H1 (cell line): ENCODE data around the gene TTLL5. TPM values are rescaled to one million over a fixed set of nuclear protein-coding genes. Genes with fewer than 3 reads are reported as not detected.

Experiments used
- KDM1A ChIP-seq: fragments of 200-600, 300-600 bp; sonication (generic); IDR thresholded peaks from 2 replicates; pipeline ENCODE4 v1.7.1; 2016; ENCODE audit warnings: mild to moderate bottlenecking, low read length, borderline replicate concordance
- POLR2AphosphoS5 ChIP-seq: IDR thresholded peaks from 2 replicates; pipeline ENCODE4 v1.6.1; 2011; ENCODE audit warnings: low read depth, low read length
- SAP30 ChIP-seq: fragments of 300-600 bp; sonication (generic); IDR thresholded peaks from 2 replicates; pipeline ENCODE4 v1.7.1; 2012; ENCODE audit warnings: low read length, moderate library complexity, mild to moderate bottlenecking, inconsistent platforms; ENCODE audit not compliant: insufficient read depth, insufficient replicate concordance
- ZNF274 ChIP-seq: IDR thresholded peaks from 2 replicates; pipeline ENCODE4 v1.7.0; 2012; ENCODE audit warnings: low read length, borderline replicate concordance; ENCODE audit errors: extremely low read depth
- polyA plus RNA-seq, 7 experiments: library from polyadenylated mRNA; depleted of rRNA in 3 of 7; stranded (reverse) in 5 of 7; unstranded in 2 of 7; fragments of >200 nt in 5 of 7; fragments of 200-250 nt in 2 of 7; gene quantifications; 1 replicate in 5 of 7; 2 replicates in 1 of 7; 4 replicates in 1 of 7; pipeline versions ENCODE4 v1.2.1 to v1.2.3, GENCODE V29; 2011 to 2013; ENCODE audit warnings: missing spikeins in 2 of 7, mixed read lengths in 2 of 7
- total RNA-seq: library from RNA; stranded (reverse); fragmentation: NEBNext Ultra II Directional; extraction: Animal tissue kit (Norgen Biotek cat#: 25700); gene quantifications from 2 replicates; pipeline ENCODE4 v1.2.1, GENCODE V29; 2021

Gene TTLL5
- total and polyA plus RNA-seq, 2 of the 8 experiments (the other 6 are each of a cell fraction or from before 2014, with no cell fraction given): 16.1 to 45.9 TPM

GRCh38 chr14:75726321-75726720 lies 65.3 kb downstream of the TTLL5 start (continued):
- TF ChIP-seq SAP30 (no peak), ZNF274 (no peak), KDM1A (no peak), POLR2AphosphoS5 (no peak)
